Measurements from ENCODE around the gene ZBTB20.
A peak's percentile ranks its signal among the peaks of the same experiment; 100 is the strongest.

Gene ZBTB20

GRCh38 chr3:114866430-114866829, 280.7 kb downstream of the ZBTB20 start:
- no peak for DNase-seq

GRCh38 chr3:114864970-114865369, 282.1 kb downstream of the ZBTB20 start:
- no peak for DNase-seq

- DNase-seq = peak in 1 of 5 donors; percentile 3
These were observed 283.2 kb downstream of the ZBTB20 start for GRCh38 chr3:114863848-114864247.

GRCh38 chr3:114861666-114862065, 285.4 kb downstream of the ZBTB20 start:
- no peak for DNase-seq

- no peak for DNase-seq
These were observed 286.6 kb downstream of the ZBTB20 start for GRCh38 chr3:114860531-114860930.

GRCh38 chr3:114858329-114858728, 288.8 kb downstream of the ZBTB20 start:
- DNase-seq = no peak

GRCh38 chr3:114857299-114857701, 289.8 kb downstream of the ZBTB20 start:
- no peak for DNase-seq

GRCh38 chr3:114856835-114857234, 290.3 kb downstream of the ZBTB20 start:
- DNase-seq = no peak

GRCh38 chr3:114855839-114856238, 291.2 kb downstream of the ZBTB20 start:
- DNase-seq = no peak

GRCh38 chr3:114852966-114853365, 294.1 kb downstream of the ZBTB20 start:
- DNase-seq = no peak

GRCh38 chr3:114850898-114851297, 296.2 kb downstream of the ZBTB20 start:
- DNase-seq = no peak

- DNase-seq = no peak
These were observed 298.3 kb downstream of the ZBTB20 start for GRCh38 chr3:114848643-114849350.

- DNase-seq = no peak
These were observed 299.0 kb downstream of the ZBTB20 start for GRCh38 chr3:114848082-114848481.

GRCh38 chr3:114847564-114847963, 299.5 kb downstream of the ZBTB20 start:
- no peak for DNase-seq

GRCh38 chr3:114846779-114847178, 300.3 kb downstream of the ZBTB20 start:
- DNase-seq = no peak

- DNase-seq = no peak
These were observed 300.8 kb downstream of the ZBTB20 start for GRCh38 chr3:114846252-114846651.

- DNase-seq = no peak
These were observed 305.6 kb downstream of the ZBTB20 start for GRCh38 chr3:114841515-114841914.

GRCh38 chr3:114839476-114839875, 307.6 kb downstream of the ZBTB20 start:
- no peak for DNase-seq

GRCh38 chr3:114838025-114838424, 309.1 kb downstream of the ZBTB20 start:
- no peak for DNase-seq

GRCh38 chr3:114834175-114834940, 312.7 kb downstream of the ZBTB20 start:
- DNase-seq = no peak

- no peak for DNase-seq
These were observed 315.2 kb downstream of the ZBTB20 start for GRCh38 chr3:114831861-114832260.

GRCh38 chr3:114830652-114831051, 316.4 kb downstream of the ZBTB20 start:
- no peak for DNase-seq

GRCh38 chr3:114829783-114830182, 317.3 kb downstream of the ZBTB20 start:
- DNase-seq = no peak

GRCh38 chr3:114827495-114827894, 319.6 kb downstream of the ZBTB20 start:
- peak in 1 of 5 donors; percentile 18 for DNase-seq
